ENCODE data around the gene KIRREL3.
A peak's percentile ranks its signal among the peaks of the same experiment; 100 is the strongest.

Gene KIRREL3

DNA sequence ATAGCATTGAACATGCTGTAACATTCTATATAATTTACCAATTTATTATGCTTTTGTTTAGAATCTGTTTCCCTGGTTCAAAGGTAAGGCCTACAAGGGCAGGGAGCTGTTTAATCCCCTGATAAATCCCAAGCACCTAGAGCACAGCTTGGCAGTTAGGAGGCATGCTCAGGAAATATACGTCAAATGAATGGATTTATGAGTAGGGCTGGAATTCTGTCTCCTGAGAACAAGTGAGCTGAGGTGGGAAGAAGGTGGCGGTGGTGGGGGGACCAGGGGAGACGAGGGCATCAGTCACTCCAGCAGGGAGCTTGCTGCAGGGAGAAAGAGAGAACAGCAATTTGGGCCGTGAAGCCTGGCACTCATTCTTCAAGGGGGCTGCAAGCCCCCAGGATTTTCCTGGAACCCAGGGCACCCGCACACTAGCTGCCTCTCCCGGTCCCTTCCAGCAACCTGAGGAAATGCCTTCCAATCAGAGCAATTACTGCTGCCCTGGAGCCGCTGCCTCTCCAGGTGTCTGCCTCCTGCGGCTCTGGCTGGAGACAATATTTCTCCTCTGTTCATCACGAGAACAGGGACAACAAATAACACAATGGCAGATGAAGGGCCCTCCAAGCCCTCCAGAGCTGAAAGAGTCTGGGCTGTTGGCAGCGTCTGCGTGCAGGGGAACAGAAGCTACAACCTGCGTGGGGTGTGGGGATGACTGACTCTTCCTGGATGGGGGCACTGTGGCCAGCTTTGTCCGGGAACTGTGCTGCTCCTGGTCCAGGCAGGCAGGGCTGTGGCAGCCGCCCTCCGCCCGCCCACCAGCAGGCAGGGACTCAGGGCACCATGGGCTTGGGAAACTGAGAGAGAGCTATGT is 411.7 kb downstream of the KIRREL3 start:
- H3K18ac ChIP-seq (ENCODE audit: low read length) = peak overlapping the region; percentile 74
- no peak overlapping the region for H4K91ac ChIP-seq (ENCODE audit: low read depth, low read length, poor library complexity)

GRCh38 chr11:126587541-126587940 is 413.0 kb downstream of the KIRREL3 start:
- Histone ChIP-seq H3K27me3 (ENCODE audit: control insufficient read depth in 3 of 3, insufficient read depth in 3 of 3, low read depth in 1 of 3, low read length in 3 of 3) (peaks cover 0 to 6% (median 4%) of the 10 kb centered on the region in 3 experiments), H3K4me3 (ENCODE audit: low read length in 2 of 2) (no peak overlapping the region), H2AK5ac (ENCODE audit: low read depth, low read length) (no peak overlapping the region), H2AFZ (ENCODE audit: low read length) (no peak overlapping the region), H3K14ac (ENCODE audit: low read length) (no peak overlapping the region), H3K36me3 (replicated peaks in 1 of 2; ENCODE audit: control insufficient read depth in 2 of 2, insufficient read depth in 2 of 2, low read length in 2 of 2) (no peaks in the 10 kb centered on the region), H3K23ac (ENCODE audit: low read depth, low read length, poor library complexity) (no peak overlapping the region), H3K9me3 (replicated peaks in 1 of 2; ENCODE audit: control insufficient read depth in 2 of 2, insufficient read depth in 1 of 2, low read depth in 1 of 2, low read length in 2 of 2) (peaks cover 0 to 2% of the 10 kb centered on the region in 2 donors), H4K91ac (ENCODE audit: low read depth, low read length, poor library complexity) (no peak overlapping the region), H3K18ac (ENCODE audit: low read length) (peak overlapping the region; percentile 58), H2BK5ac (ENCODE audit: low read length) (no peak overlapping the region), H3K9ac (ENCODE audit: low read depth, low read length, poor library complexity) (no peak overlapping the region), H3K4ac (ENCODE audit: low read length) (no peak overlapping the region), H4K8ac (ENCODE audit: low read depth, low read length) (no peak overlapping the region), H3K4me1 (ENCODE audit: control insufficient read depth in 2 of 2, insufficient read depth in 1 of 2, low read depth in 1 of 2, low read length in 2 of 2) (peaks cover 0 to 18% of the 10 kb centered on the region in 2 donors), H2BK12ac (ENCODE audit: low read length) (no peak overlapping the region), H3K79me1 (ENCODE audit: low read depth, low read length) (no peaks in the 10 kb centered on the region), H2BK15ac (ENCODE audit: low read length) (no peak overlapping the region), H2BK120ac (ENCODE audit: low read depth, low read length) (no peak overlapping the region), H3K4me2 (ENCODE audit: insufficient read depth, low read length, poor library complexity, severe bottlenecking) (no peak overlapping the region), H3K27ac (replicated peaks; ENCODE audit: low read length) (no peak overlapping the region)
- DNase-seq (ENCODE audit: low spot score) = no peak
- no CpG with 5 or more reads among the region's 4 CpGs for WGBS, 2 donors (ENCODE audit: extremely low coverage in 2 of 2, insufficient read length in 2 of 2, insufficient replicate concordance in 1 of 2)

More for the DNA sequence above, 411.7 kb downstream of the KIRREL3 start:
- no peak overlapping the region for H3K4me2 ChIP-seq (ENCODE audit: insufficient read depth, low read length, poor library complexity, severe bottlenecking)
- peak overlapping the region; percentile 7 for H3K23ac ChIP-seq (ENCODE audit: low read depth, low read length, poor library complexity)
- H2BK12ac ChIP-seq (ENCODE audit: low read length) = no peak overlapping the region
- peaks cover 0 to 2% of the 10 kb centered on the region in 2 donors for H3K9me3 ChIP-seq (replicated peaks in 1 of 2; ENCODE audit: control insufficient read depth in 2 of 2, insufficient read depth in 1 of 2, low read depth in 1 of 2, low read length in 2 of 2)
- peak overlapping the region; percentile 21 for H2AK5ac ChIP-seq (ENCODE audit: low read depth, low read length)
- peaks cover 0 to 23% of the 10 kb centered on the region in 2 donors for H3K4me1 ChIP-seq (ENCODE audit: control insufficient read depth in 2 of 2, insufficient read depth in 1 of 2, low read depth in 1 of 2, low read length in 2 of 2)
- no peaks in the 10 kb centered on the region for H3K36me3 ChIP-seq (replicated peaks in 1 of 2; ENCODE audit: control insufficient read depth in 2 of 2, insufficient read depth in 2 of 2, low read length in 2 of 2)
- no peaks in the 10 kb centered on the region for H3K79me1 ChIP-seq (ENCODE audit: low read depth, low read length)
- no peak overlapping the region for H3K27ac ChIP-seq (replicated peaks; ENCODE audit: low read length)
- peak overlapping the region; percentile 16 for H3K9ac ChIP-seq (ENCODE audit: low read depth, low read length, poor library complexity)
- peak overlapping the region; percentile 42 for H2BK15ac ChIP-seq (ENCODE audit: low read length)
- no peak overlapping the region for H3K4ac ChIP-seq (ENCODE audit: low read length)
- H3K14ac ChIP-seq (ENCODE audit: low read length) = no peak overlapping the region
- H2BK120ac ChIP-seq (ENCODE audit: low read depth, low read length) = no peak overlapping the region
- no CpG with 5 or more reads among the region's 16 CpGs for WGBS, 2 donors (ENCODE audit: extremely low coverage in 2 of 2, insufficient read length in 2 of 2, insufficient replicate concordance in 1 of 2)
- H4K8ac ChIP-seq (ENCODE audit: low read depth, low read length) = no peak overlapping the region
- no peak overlapping the region for H2BK5ac ChIP-seq (ENCODE audit: low read length)
- H3K4me3 ChIP-seq (ENCODE audit: low read length in 2 of 2) = no peak overlapping the region
- H3K27me3 ChIP-seq (ENCODE audit: control insufficient read depth in 3 of 3, insufficient read depth in 3 of 3, low read depth in 1 of 3, low read length in 3 of 3) = peaks cover 0 to 6% (median 4%) of the 10 kb centered on the region in 3 experiments
- H2AFZ ChIP-seq (ENCODE audit: low read length) = no peak overlapping the region
- DNase-seq (ENCODE audit: low spot score) = no peak

- H2BK5ac ChIP-seq (ENCODE audit: low read length) = no peak overlapping the region
- WGBS, 2 donors (ENCODE audit: extremely low coverage in 2 of 2, insufficient read length in 2 of 2, insufficient replicate concordance in 1 of 2) = no CpG with 5 or more reads among the region's 23 CpGs
Measured at GRCh38 chr11:126585774-126586491, 414.6 kb downstream of the KIRREL3 start.

DNA sequence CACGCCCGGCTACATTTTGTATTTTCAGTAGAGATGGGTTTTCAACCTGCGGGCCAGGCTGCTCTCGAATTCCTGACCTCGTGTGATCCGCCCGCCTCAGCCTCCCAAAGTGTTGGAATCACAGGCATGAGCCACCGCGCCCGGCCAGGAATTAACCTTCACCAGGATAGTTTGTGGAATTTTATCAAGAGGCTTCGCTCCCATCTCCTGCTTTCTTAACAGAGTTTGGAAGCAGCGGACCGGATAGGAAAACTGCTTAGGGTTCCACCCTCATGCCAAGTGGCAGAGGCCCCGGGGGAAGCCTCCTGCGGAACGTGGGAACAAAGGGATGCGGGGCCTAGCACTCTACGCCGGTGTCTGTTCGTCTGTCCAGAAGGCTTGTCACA is 415.2 kb downstream of the KIRREL3 start:
- Histone ChIP-seq H2BK5ac (ENCODE audit: low read length) (no peak overlapping the region), H3K23ac (ENCODE audit: low read depth, low read length, poor library complexity) (no peak overlapping the region), H2BK12ac (ENCODE audit: low read length) (no peak overlapping the region), H2AFZ (ENCODE audit: low read length) (no peak overlapping the region), H2BK15ac (ENCODE audit: low read length) (no peak overlapping the region), H2BK120ac (ENCODE audit: low read depth, low read length) (no peak overlapping the region), H4K8ac (ENCODE audit: low read depth, low read length) (no peak overlapping the region), H2AK5ac (ENCODE audit: low read depth, low read length) (no peak overlapping the region), H3K14ac (ENCODE audit: low read length) (no peak overlapping the region), H3K4me2 (ENCODE audit: insufficient read depth, low read length, poor library complexity, severe bottlenecking) (peak overlapping the region; percentile 21), H3K9me3 (replicated peaks in 1 of 2; ENCODE audit: control insufficient read depth in 2 of 2, insufficient read depth in 1 of 2, low read depth in 1 of 2, low read length in 2 of 2) (peaks cover 0 to 2% of the 10 kb centered on the region in 2 donors), H3K4me1 (ENCODE audit: control insufficient read depth in 2 of 2, insufficient read depth in 1 of 2, low read depth in 1 of 2, low read length in 2 of 2) (peaks cover 0 to 20% of the 10 kb centered on the region in 2 donors), H3K79me1 (ENCODE audit: low read depth, low read length) (no peaks in the 10 kb centered on the region), H3K36me3 (replicated peaks in 1 of 2; ENCODE audit: control insufficient read depth in 2 of 2, insufficient read depth in 2 of 2, low read length in 2 of 2) (no peaks in the 10 kb centered on the region), H3K18ac (ENCODE audit: low read length) (no peak overlapping the region), H3K27me3 (ENCODE audit: control insufficient read depth in 3 of 3, insufficient read depth in 3 of 3, low read depth in 1 of 3, low read length in 3 of 3) (peaks cover 0 to 6% (median 4%) of the 10 kb centered on the region in 3 experiments), H3K4me3 (ENCODE audit: low read length in 2 of 2) (no peak overlapping the region), H3K9ac (ENCODE audit: low read depth, low read length, poor library complexity) (no peak overlapping the region), H3K4ac (ENCODE audit: low read length) (no peak overlapping the region), H3K27ac (replicated peaks; ENCODE audit: low read length) (no peak overlapping the region), H4K91ac (ENCODE audit: low read depth, low read length, poor library complexity) (no peak overlapping the region)
- DNase-seq (ENCODE audit: low spot score) = no peak
- no CpG with 5 or more reads among the region's 20 CpGs for WGBS, 2 donors (ENCODE audit: extremely low coverage in 2 of 2, insufficient read length in 2 of 2, insufficient replicate concordance in 1 of 2)

More at GRCh38 chr11:126585774-126586491, 414.6 kb downstream of the KIRREL3 start:
- Histone ChIP-seq H3K27ac (replicated peaks; ENCODE audit: low read length) (no peak overlapping the region), H3K27me3 (ENCODE audit: control insufficient read depth in 3 of 3, insufficient read depth in 3 of 3, low read depth in 1 of 3, low read length in 3 of 3) (peaks cover 0 to 6% (median 4%) of the 10 kb centered on the region in 3 experiments), H3K9ac (ENCODE audit: low read depth, low read length, poor library complexity) (no peak overlapping the region), H2BK15ac (ENCODE audit: low read length) (no peak overlapping the region), H3K36me3 (replicated peaks in 1 of 2; ENCODE audit: control insufficient read depth in 2 of 2, insufficient read depth in 2 of 2, low read length in 2 of 2) (no peaks in the 10 kb centered on the region), H2AK5ac (ENCODE audit: low read depth, low read length) (no peak overlapping the region), H2BK12ac (ENCODE audit: low read length) (no peak overlapping the region), H3K79me1 (ENCODE audit: low read depth, low read length) (no peaks in the 10 kb centered on the region), H3K14ac (ENCODE audit: low read length) (no peak overlapping the region), H3K23ac (ENCODE audit: low read depth, low read length, poor library complexity) (no peak overlapping the region), H2AFZ (ENCODE audit: low read length) (no peak overlapping the region), H3K18ac (ENCODE audit: low read length) (no peak overlapping the region), H3K4me2 (ENCODE audit: insufficient read depth, low read length, poor library complexity, severe bottlenecking) (peak overlapping the region; percentile 21), H3K4ac (ENCODE audit: low read length) (no peak overlapping the region), H3K4me3 (ENCODE audit: low read length in 2 of 2) (no peak overlapping the region), H3K4me1 (ENCODE audit: control insufficient read depth in 2 of 2, insufficient read depth in 1 of 2, low read depth in 1 of 2, low read length in 2 of 2) (peaks cover 0 to 20% of the 10 kb centered on the region in 2 donors), H2BK120ac (ENCODE audit: low read depth, low read length) (no peak overlapping the region), H4K91ac (ENCODE audit: low read depth, low read length, poor library complexity) (no peak overlapping the region), H3K9me3 (replicated peaks in 1 of 2; ENCODE audit: control insufficient read depth in 2 of 2, insufficient read depth in 1 of 2, low read depth in 1 of 2, low read length in 2 of 2) (peaks cover 0 to 2% of the 10 kb centered on the region in 2 donors), H4K8ac (ENCODE audit: low read depth, low read length) (no peak overlapping the region)
- DNase-seq (ENCODE audit: low spot score) = no peak

All from neuronal stem cell (in vitro differentiated cells).